NT2/D1 (cell line): ENCODE results near the gene KLHL30.

Source experiments
- SUZ12 ChIP-seq: IDR thresholded peaks from 2 replicates; pipeline ENCODE4 v1.6.1; 2011; ENCODE audit not compliant: insufficient read length, insufficient read depth; ENCODE audit errors: extremely low read depth
- YY1 ChIP-seq: IDR thresholded peaks from 2 replicates; pipeline ENCODE4 v1.6.1; 2011; ENCODE audit not compliant: insufficient read length, insufficient read depth

DNA sequence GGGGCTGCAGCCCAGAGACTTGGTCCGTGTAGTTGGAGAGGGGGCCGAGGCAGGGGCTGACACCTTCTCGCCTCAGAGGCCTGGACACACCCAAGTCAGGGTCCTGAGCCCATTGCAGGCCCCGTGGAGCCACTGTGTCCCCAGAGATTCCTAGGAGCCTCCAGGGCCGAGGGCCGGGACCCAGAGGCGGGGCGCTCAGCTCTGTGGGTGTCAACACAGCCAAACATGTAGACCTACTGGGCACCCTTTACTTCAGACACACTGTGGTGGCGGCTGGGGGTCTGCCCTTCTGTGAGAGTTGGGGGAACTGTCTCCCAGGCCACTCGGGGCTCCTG, 38.8 kb upstream of the KLHL30 start:
- no peak for TF ChIP-seq YY1
- no peak for TF ChIP-seq SUZ12
